ENCODE measurements around the gene ANKMY2.

- no peak for TF ChIP-seq CTCF (IDR thresholded peaks at IDR 0.05)
- TF ChIP-seq EP300 (IDR thresholded peaks at IDR 0.05), result no peak
Measured at GRCh38 chr7:16556359-16556758, 89.2 kb downstream of the ANKMY2 start.

All from sigmoid colon (tissue), 4 donors.